UCSD-AML1 (cell line): ENCODE results near the gene HEPH.
"Not testable (repeated sequence)": the region's sequence is repeated elsewhere in the genome, so short reads cannot be mapped to it uniquely, and the experiment has no call there.

Experiments
- DNase-seq: peaks from one replicate; lab custom pipeline; 2025; ENCODE audit not compliant: unreplicated experiment; lab: John Stamatoyannopoulos, UW

The HEPH gene

DNA sequence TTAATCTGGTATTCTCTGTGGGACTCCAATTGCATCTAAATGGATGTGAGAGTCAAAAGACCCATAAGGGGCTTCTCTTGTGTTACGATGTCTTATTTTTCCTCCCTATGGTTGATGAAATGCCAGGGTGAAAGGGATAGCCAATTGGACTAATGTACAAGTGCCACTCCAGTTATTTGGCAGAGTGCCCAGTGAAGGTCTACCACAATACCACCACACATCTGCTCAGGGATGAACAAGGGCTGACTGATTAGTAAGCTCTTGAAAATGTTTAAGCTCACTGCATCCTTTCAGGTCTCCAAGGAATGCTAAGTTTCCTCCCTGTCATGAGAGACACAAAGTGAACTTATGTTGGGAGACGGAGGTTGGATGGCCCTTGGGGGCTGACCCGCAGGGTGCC lies 57.8 kb downstream of the HEPH start:
- DNase-seq = no peak

DNA sequence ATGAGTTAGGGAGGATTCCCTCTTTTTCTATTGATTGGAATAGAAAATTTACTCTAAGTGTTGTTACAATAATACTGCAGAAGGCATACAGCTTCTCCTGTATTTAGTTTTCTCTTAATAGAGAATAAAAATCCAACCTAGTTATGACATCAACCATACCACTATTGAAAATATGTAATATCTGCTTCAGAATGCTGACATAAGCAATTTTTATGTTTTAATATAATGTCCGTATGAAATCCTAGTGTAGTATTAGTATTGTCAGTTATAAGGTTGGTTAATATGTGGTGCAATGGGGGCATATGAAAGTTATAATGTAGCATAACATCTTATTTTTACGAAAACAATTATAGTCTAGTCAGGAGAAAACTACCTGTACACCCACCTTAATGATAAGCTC lies 68.2 kb downstream of the HEPH start:
- no peak for DNase-seq

DNA sequence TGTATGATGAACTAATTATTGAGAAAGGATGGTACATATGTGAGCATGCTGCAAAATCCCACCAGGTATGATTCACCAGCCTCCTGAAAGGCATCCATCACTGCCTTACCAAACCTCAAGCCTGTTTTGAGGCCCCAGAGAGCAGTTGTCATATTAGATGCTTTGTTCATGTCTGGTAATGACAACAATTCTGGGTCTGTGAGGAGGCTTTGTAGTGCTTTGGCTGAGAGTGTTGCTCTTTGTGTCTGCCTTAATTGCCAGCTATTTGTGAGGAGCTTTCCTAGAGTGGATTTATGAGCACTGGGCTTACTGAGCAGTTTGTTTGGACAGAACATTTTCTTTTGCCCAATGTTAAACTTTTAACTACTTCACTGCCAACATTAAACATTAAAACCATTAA lies 69.2 kb downstream of the HEPH start:
- DNase-seq = no peak

DNA sequence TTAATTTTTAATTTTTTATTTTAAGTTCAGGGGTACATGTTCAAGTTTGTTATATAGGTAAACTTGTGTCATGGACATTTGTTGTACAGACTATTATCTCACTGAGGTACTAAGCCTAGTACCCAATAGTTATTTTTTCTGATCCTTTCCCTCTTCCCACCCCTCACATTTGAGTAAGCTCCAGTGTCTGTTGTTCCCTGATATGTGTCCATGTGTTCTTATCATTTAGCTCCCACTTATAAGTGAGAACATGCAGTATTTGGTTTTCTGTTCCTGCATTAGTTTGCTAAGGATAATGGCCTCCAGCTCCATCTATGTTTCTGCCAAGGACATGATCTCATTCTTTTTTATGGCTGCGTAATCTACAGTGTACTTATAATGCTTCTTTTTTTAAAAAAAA lies 69.9 kb downstream of the HEPH start:
- not testable (repeated sequence) for DNase-seq

DNA sequence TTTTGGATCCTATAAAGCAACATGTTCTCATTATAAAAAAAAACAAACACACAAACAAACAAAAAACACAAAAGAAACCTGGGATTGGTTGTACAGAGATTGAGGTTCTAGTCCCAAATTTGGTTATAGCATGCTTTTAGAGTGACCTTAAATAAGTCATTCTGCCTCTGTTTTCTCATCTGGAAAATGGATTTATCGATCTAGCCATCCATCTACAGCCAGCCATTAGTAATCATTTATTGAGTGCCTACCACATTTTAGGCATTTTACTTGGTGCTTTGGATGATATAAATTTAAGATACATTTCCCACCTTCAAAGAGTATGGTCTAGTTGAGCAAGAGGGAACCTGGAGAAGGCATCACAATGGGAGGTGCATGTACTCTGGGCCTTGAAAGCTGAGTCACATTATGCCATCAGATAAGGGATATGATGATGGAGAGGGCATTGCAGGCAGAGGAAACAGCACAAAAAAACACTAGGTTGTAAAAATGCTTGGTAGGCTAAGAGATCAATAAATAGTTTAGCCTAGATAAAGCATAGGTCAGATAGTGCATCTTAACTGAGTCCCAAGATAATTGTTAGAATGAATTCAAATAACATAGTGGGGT lies 91.4 kb downstream of the HEPH start:
- DNase-seq = no peak

DNA sequence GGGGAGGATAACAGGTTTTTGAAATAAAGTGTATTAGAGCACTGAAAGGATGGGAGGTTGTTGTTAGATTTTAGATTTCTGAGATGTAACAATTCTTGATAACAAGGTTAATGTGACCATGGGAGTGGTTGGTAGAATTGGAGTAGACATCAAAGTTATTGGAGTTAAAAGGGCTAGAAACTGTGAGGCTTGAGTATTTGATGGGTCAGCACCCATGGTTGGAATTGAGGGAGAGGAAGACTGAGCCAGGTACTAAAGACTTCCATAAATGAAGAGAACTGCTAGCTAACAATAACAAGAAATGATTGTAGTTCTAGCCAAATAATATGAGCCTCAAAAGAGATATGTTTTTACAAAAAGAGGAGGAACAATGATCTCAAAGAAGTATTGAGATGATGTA lies 98.8 kb downstream of the HEPH start:
- DNase-seq = no peak
